ENCODE data around the gene ZDHHC11B.

DNA sequence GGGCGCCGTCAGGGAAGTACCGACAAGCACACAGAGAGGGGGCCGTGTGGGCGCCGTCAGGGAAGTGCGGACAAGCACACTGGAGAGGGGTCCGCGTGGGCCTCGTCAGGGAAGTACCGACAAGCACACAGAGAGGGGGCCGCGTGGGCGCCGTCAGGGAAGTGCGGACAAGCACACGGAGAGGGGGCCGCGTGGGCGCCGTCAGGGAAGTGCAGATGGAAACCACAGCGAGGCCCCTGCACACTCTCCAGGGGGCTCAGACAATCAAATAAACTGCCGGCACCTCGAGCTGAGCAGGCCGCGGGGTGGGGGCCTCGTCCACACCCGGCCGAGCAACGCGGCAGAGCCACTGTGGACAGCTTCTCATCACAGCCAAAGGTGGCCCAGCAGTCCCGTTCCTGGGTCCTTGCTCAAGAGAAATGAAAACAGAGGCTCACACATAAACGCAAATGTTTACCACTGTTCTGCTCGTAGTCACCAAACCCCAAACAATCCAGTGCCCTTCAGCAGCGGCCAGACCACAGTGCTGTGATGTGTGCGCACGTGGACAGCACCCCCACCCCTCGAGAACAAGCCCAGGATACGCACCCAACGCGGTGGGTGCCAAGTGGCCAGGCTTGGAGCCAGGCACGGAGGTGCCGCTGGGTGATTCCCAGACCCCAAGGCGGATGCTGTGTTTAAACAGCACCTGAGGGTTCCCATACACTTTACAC, 116.1 kb downstream of the ZDHHC11B start:
- TF ChIP-seq CTCF (conservative IDR thresholded peaks at IDR 0.05; ENCODE audit: low read length): no peak
- TF ChIP-seq EZH2phosphoT487 (IDR thresholded peaks at IDR 0.05; ENCODE audit: borderline replicate concordance): no peak

Data from Loucy (cell line).